ENCODE data around the gene ARF3. TPM values are rescaled to one million over a fixed set of nuclear protein-coding genes. Genes with fewer than 3 reads are reported as not detected.

Gene ARF3
- total RNA-seq, 2 experiments from 2014 or later, result 58.3 to 67.6 TPM

- Mint-ChIP-seq H3K27me3 (no peaks in the 10 kb centered on the region), H3K4me3 (no peak overlapping the region), H3K36me3 (ENCODE audit: low read depth) (no peaks in the 10 kb centered on the region), H3K9me3 (no peaks in the 10 kb centered on the region), H3K4me1 (ENCODE audit: low read depth) (peaks cover 7% of the 10 kb centered on the region), H3K27ac (no peak overlapping the region)
- ATAC-seq, result no peak
- CTCF ChIA-PET, result interaction anchor here (1.0 to 8.9 kb wide), 5 partner anchors 9 to 88 kb away, joined by 3 to 81 read pairs (median 5); partner anchors contain the start of gene DDX23
- DNase-seq, result no peak
- no peak for TF ChIP-seq CTCF (IDR thresholded peaks at IDR 0.05)
- intact Hi-C loops (cut with micrococcal nuclease), result no loop called here
- POLR2A ChIA-PET, result interaction anchor here (0.7 to 1.1 kb wide), 4 partner anchors 9 to 34 kb away, joined by 3 read pairs; no protein-coding TSS in a partner anchor
Measured at GRCh38 chr12:48899651-48900050, 57.6 kb downstream of the ARF3 start.

GRCh38 chr12:48894271-48894670, 63.0 kb downstream of the ARF3 start:
- intact Hi-C loops (cut with micrococcal nuclease), result no loop called here
- ATAC-seq (no peak), DNase-seq (no peak)
- no peak for TF ChIP-seq CTCF (IDR thresholded peaks at IDR 0.05)
- POLR2A ChIA-PET, result interaction anchor here (0.8 kb wide), 1 partner anchor 43 kb away, joined by 4 read pairs; no protein-coding TSS in a partner anchor
- H3K9me3 Mint-ChIP-seq, result no peaks in the 10 kb centered on the region
- H3K4me1 Mint-ChIP-seq (ENCODE audit: low read depth), result no peaks in the 10 kb centered on the region
- peaks cover 7% of the 10 kb centered on the region for H3K27me3 Mint-ChIP-seq
- H3K36me3 Mint-ChIP-seq (ENCODE audit: low read depth), result no peaks in the 10 kb centered on the region
- no peak overlapping the region for H3K27ac Mint-ChIP-seq
- no peak overlapping the region for H3K4me3 Mint-ChIP-seq
- CTCF ChIA-PET, result interaction anchor here (1.1 to 2.4 kb wide), 4 partner anchors 9 to 80 kb away, joined by 3 to 14 read pairs (median 6); no protein-coding TSS in a partner anchor

- H3K36me3 Mint-ChIP-seq (ENCODE audit: low read depth), result no peaks in the 10 kb centered on the region
- intact Hi-C loops (cut with micrococcal nuclease), result loop anchor here (1.0 kb wide), 1 partner anchor 38 kb away; no protein-coding TSS in a partner anchor
- H3K27ac Mint-ChIP-seq, result no peak overlapping the region
- CTCF ChIA-PET, result interaction anchor here (0.6 to 5.3 kb wide), 52 partner anchors 8 to 349 kb away, joined by 3 to 294 read pairs (median 6); partner anchors contain the start of genes ARF3, DDX23, FKBP11 and KANSL2
- peak; percentile 98 for TF ChIP-seq CTCF (IDR thresholded peaks at IDR 0.05)
- H3K4me1 Mint-ChIP-seq (ENCODE audit: low read depth), result no peaks in the 10 kb centered on the region
- peaks cover 7% of the 10 kb centered on the region for H3K27me3 Mint-ChIP-seq
- no peak overlapping the region for H3K4me3 Mint-ChIP-seq
- ATAC-seq (peak; percentile 97), DNase-seq (peak; percentile 86)
- POLR2A ChIA-PET, result interaction anchor here (1.0 to 2.5 kb wide), 5 partner anchors 8 to 38 kb away, joined by 3 to 13 read pairs (median 3); no protein-coding TSS in a partner anchor
- H3K9me3 Mint-ChIP-seq, result no peaks in the 10 kb centered on the region
Measured at GRCh38 chr12:48890657-48891418, 66.4 kb downstream of the ARF3 start.

- no peaks in the 10 kb centered on the region for H3K4me1 Mint-ChIP-seq (ENCODE audit: low read depth)
- no peaks in the 10 kb centered on the region for H3K36me3 Mint-ChIP-seq (ENCODE audit: low read depth)
- intact Hi-C loops (cut with micrococcal nuclease), result no loop called here
- POLR2A ChIA-PET, result interaction anchor here (1.0 to 2.5 kb wide), 2 partner anchors 24 to 37 kb away, joined by 3 to 13 read pairs; no protein-coding TSS in a partner anchor
- no peak for TF ChIP-seq CTCF (IDR thresholded peaks at IDR 0.05)
- DNase-seq (no peak), ATAC-seq (no peak)
- no peaks in the 10 kb centered on the region for H3K9me3 Mint-ChIP-seq
- H3K4me3 Mint-ChIP-seq, result no peak overlapping the region
- H3K27me3 Mint-ChIP-seq, result peaks cover 7% of the 10 kb centered on the region
- H3K27ac Mint-ChIP-seq, result no peak overlapping the region
- CTCF ChIA-PET, result interaction anchor here (0.6 to 5.3 kb wide), 37 partner anchors 9 to 313 kb away, joined by 3 to 294 read pairs (median 8); partner anchors contain the start of genes ARF3, DDX23, FKBP11 and RND1
Measured at GRCh38 chr12:48889679-48890078, 67.6 kb downstream of the ARF3 start.

Other genes starting within 250 kb of the ARF3 start
- gene CCNT1, start 240.8 kb downstream of the ARF3 start, total RNA-seq, result 10 to 100 TPM; 68.7 to 73.8 TPM
- gene ADCY6, start 168.4 kb downstream of the ARF3 start, total RNA-seq, result not detected
- 1 to 10 TPM; 7.7 to 8.2 TPM for gene CACNB3, start 139.0 kb downstream of the ARF3 start, total RNA-seq
- 10 to 100 TPM; 84.5 to 95.6 TPM for gene DDX23, start 105.3 kb downstream of the ARF3 start, total RNA-seq
- 1 to 10 TPM; 2.3 to 3.2 TPM for gene RND1, start 91.6 kb downstream of the ARF3 start, total RNA-seq
- 100 to 1,000 TPM in 1 of 2 experiments, 10 to 100 TPM in 1; 96.2 to 100 TPM for gene FKBP11, start 32.0 kb downstream of the ARF3 start, total RNA-seq
- gene WNT10B, start 14.2 kb upstream of the ARF3 start, total RNA-seq, result under 1 TPM; 0.72 to 0.92 TPM
- not detected for gene WNT1, start 20.8 kb upstream of the ARF3 start, total RNA-seq
- gene DDN, start 41.9 kb upstream of the ARF3 start, total RNA-seq, result 1 to 10 TPM in 1 of 2 experiments, under 1 TPM in 1; 0.72 to 1.2 TPM
- gene PRKAG1, start 61.3 kb upstream of the ARF3 start, total RNA-seq, result 10 to 100 TPM; 43.3 to 47.3 TPM
- gene KMT2D, start 103.3 kb upstream of the ARF3 start, total RNA-seq, result 10 to 100 TPM; 57.5 to 62.3 TPM
- gene RHEBL1, start 112.5 kb upstream of the ARF3 start, total RNA-seq, result 10 to 100 TPM; 18.5 to 19.8 TPM
- under 1 TPM in 1 of 2 experiments, not detected in 1; 0.14 TPM for gene DHH, start 137.3 kb upstream of the ARF3 start, total RNA-seq
- 10 to 100 TPM; 43.5 to 50.9 TPM for gene LMBR1L, start 153.4 kb upstream of the ARF3 start, total RNA-seq
- gene TUBA1B, start 173.9 kb upstream of the ARF3 start, total RNA-seq, result 1,000 to 10,000 TPM; 2,169 to 2,181 TPM
- 10 to 100 TPM; 70.6 to 71.2 TPM for gene TUBA1A, start 231.6 kb upstream of the ARF3 start, total RNA-seq

Data from activated CD8-positive, alpha-beta T cell treated with anti-CD3 and anti-CD28 coated beads for 36 hours (primary cell).